DND-41 (cell line): ENCODE data around the gene CKAP2.
A peak's percentile ranks its signal among the peaks of the same experiment; 100 is the strongest.

Experiments used
- ATAC-seq: fragments of 200-7000 bp; cut with Tn5 transposase; 3 replicates; pipeline ENCODE4 v1.9.1; 2021; ENCODE audit warnings: low read depth; ENCODE audit not compliant: insufficient read depth
- DNase-seq: peaks from one replicate; pipeline ENCODE4 v3.0.0-alpha.2; 2020
- H2AFZ ChIP-seq: 2 replicates; pipeline ENCODE4 v1.6.0; 2012; ENCODE audit warnings: low read depth, low read length
- H3K27ac ChIP-seq: 2 replicates; pipeline ENCODE4 v1.5.1; 2012; ENCODE audit warnings: low read length, inconsistent platforms
- H3K27me3 ChIP-seq: fragments of 200-600 bp; sonication (generic); 2 replicates; pipeline ENCODE4 v1.6.0; 2012; ENCODE audit warnings: low read length, mild to moderate bottlenecking, inconsistent platforms; ENCODE audit not compliant: insufficient read depth, poor library complexity
- H3K36me3 ChIP-seq: 2 replicates; pipeline ENCODE4 v1.5.1; 2012; ENCODE audit warnings: low read length, inconsistent platforms; ENCODE audit not compliant: insufficient read depth
- H3K4me1 ChIP-seq: 2 replicates; pipeline ENCODE4 v1.5.1; 2012; ENCODE audit warnings: mild to moderate bottlenecking, low read length; ENCODE audit not compliant: insufficient read depth
- H3K4me2 ChIP-seq: 2 replicates; pipeline ENCODE4 v1.6.0; 2012; ENCODE audit warnings: mild to moderate bottlenecking, moderate library complexity, low read length, inconsistent platforms; ENCODE audit not compliant: insufficient read depth
- H3K4me3 ChIP-seq, 2 experiments: fragments of 200-600 bp in 1 of 2; shearing (Covaris generic) in 1 of 2; 2 replicates each; pipeline ENCODE4 v1.5.1; 2012 to 2016; ENCODE audit warnings: inconsistent platforms in 2 of 2, low read length in 2 of 2, mild to moderate bottlenecking in 2 of 2, low read depth in 1 of 2, moderate library complexity in 1 of 2
- H3K79me2 ChIP-seq: 2 replicates; pipeline ENCODE4 v1.6.0; 2012; ENCODE audit warnings: low read length, inconsistent platforms; ENCODE audit not compliant: insufficient read depth
- H3K9ac ChIP-seq: 2 replicates; pipeline ENCODE4 v1.6.0; 2012; ENCODE audit warnings: low read depth, mild to moderate bottlenecking, inconsistent platforms, low read length, moderate library complexity
- H3K9me3 ChIP-seq: 2 replicates; pipeline ENCODE4 v1.5.1; 2012; ENCODE audit warnings: low read length, moderate library complexity, mild to moderate bottlenecking, inconsistent platforms; ENCODE audit not compliant: insufficient read depth, severe bottlenecking
- H4K20me1 ChIP-seq: 2 replicates; pipeline ENCODE4 v1.6.0; 2012; ENCODE audit warnings: low read length; ENCODE audit not compliant: insufficient read depth
- CTCF ChIP-seq: IDR thresholded peaks from 2 replicates; pipeline ENCODE4 v1.5.1; 2012; ENCODE audit warnings: borderline replicate concordance, low read length, moderate library complexity, mild to moderate bottlenecking; ENCODE audit not compliant: poor library complexity, severe bottlenecking; ENCODE audit errors: extremely low read depth
- EZH2 ChIP-seq: IDR thresholded peaks from 3 replicates; pipeline ENCODE4 v1.6.1; 2012; ENCODE audit warnings: borderline replicate concordance, low read depth, mild to moderate bottlenecking, moderate library complexity, low read length, inconsistent platforms; ENCODE audit not compliant: severe bottlenecking

Gene CKAP2

GRCh38 chr13:52449331-52450011 is 5.8 kb upstream of the CKAP2 start:
- H3K27me3 ChIP-seq, result no peaks in the 10 kb centered on the region
- H3K4me2 ChIP-seq, result peak overlapping the region; percentile 76
- peak overlapping the region; percentile 91 to 97 for H3K4me3 ChIP-seq
- peaks cover 32% of the 10 kb centered on the region for H3K36me3 ChIP-seq
- ATAC-seq (peak; percentile 17; the same call in 2 of the 3 replicates), DNase-seq (no peak)
- H3K9ac ChIP-seq, result peak overlapping the region; percentile 96
- H3K79me2 ChIP-seq, result peaks cover 57% of the 10 kb centered on the region
- H4K20me1 ChIP-seq, result peaks cover 18% of the 10 kb centered on the region; the same call in 1 of the 2 replicates
- H2AFZ ChIP-seq, result peak overlapping the region; percentile 88
- TF ChIP-seq CTCF (no peak), EZH2 (no peak)
- H3K27ac ChIP-seq, result peak overlapping the region; percentile 93
- peaks cover 44% of the 10 kb centered on the region for H3K4me1 ChIP-seq
- H3K9me3 ChIP-seq, result no peaks in the 10 kb centered on the region

- Histone ChIP-seq H3K79me2 (peaks cover 53% of the 10 kb centered on the region), H3K36me3 (peaks cover 28% of the 10 kb centered on the region), H3K27ac (peak within 1 kb of the TSS; percentile 93)
Observed at GRCh38 chr13:52450012-52450792, 5.1 kb upstream of the CKAP2 start, which contains the start of gene VPS36. Gene VPS36, minus strand, starts transcription at chr13:52450634. Its CDS starts 40 bp downstream, at chr13:52450594.

GRCh38 chr13:52450793-52451116 is 4.5 kb upstream of the CKAP2 start:
- Histone ChIP-seq H2AFZ (peak overlapping the region; percentile 84), H3K9me3 (no peaks in the 10 kb centered on the region), H3K4me1 (peaks cover 48% of the 10 kb centered on the region), H3K27ac (0 out of 2 replicates have a peak overlapping the region, but pooled peaks have one; percentile 37), H3K79me2 (peaks cover 58% of the 10 kb centered on the region), H4K20me1 (peaks cover 18% of the 10 kb centered on the region; the same call in 1 of the 2 replicates), H3K27me3 (no peaks in the 10 kb centered on the region), H3K4me3 (peak overlapping the region in 1 of 2 experiments; percentile 49; a peak in 2 of 4 replicates), H3K9ac (peak overlapping the region; percentile 96), H3K4me2 (peak overlapping the region; percentile 76), H3K36me3 (peaks cover 27% of the 10 kb centered on the region)
- DNase-seq (no peak), ATAC-seq (no peak)
- no peak for TF ChIP-seq CTCF
- no peak for TF ChIP-seq EZH2

More at GRCh38 chr13:52450012-52450792, 5.1 kb upstream of the CKAP2 start, which contains the start of gene VPS36:
- H3K9ac ChIP-seq, result peak within 1 kb of the TSS; percentile 96
- H4K20me1 ChIP-seq, result peaks cover 18% of the 10 kb centered on the region; the same call in 1 of the 2 replicates
- H3K4me3 ChIP-seq, result peak within 1 kb of the TSS; percentile 91 to 97
- DNase-seq (peak; percentile 93), ATAC-seq (peak; percentile 76)
- peak within 1 kb of the TSS; percentile 88 for H2AFZ ChIP-seq
- no peaks in the 10 kb centered on the region for H3K27me3 ChIP-seq
- no peaks in the 10 kb centered on the region for H3K9me3 ChIP-seq
- H3K4me1 ChIP-seq, result peaks cover 48% of the 10 kb centered on the region
- H3K4me2 ChIP-seq, result peak within 1 kb of the TSS; percentile 76
- TF ChIP-seq CTCF, result peak; percentile 97
- no peak for TF ChIP-seq EZH2
